Measurements from ENCODE around the gene TCEA2. TPM values are rescaled to one million over a fixed set of nuclear protein-coding genes. Genes with fewer than 3 reads are reported as not detected.
"Not testable (repeated sequence)": the region's sequence is repeated elsewhere in the genome, so short reads cannot be mapped to it uniquely, and the experiment has no call there.

The TCEA2 gene
- polyA plus RNA-seq, 5 donors = 55.7 to 102 (median 79.6) TPM

DNA sequence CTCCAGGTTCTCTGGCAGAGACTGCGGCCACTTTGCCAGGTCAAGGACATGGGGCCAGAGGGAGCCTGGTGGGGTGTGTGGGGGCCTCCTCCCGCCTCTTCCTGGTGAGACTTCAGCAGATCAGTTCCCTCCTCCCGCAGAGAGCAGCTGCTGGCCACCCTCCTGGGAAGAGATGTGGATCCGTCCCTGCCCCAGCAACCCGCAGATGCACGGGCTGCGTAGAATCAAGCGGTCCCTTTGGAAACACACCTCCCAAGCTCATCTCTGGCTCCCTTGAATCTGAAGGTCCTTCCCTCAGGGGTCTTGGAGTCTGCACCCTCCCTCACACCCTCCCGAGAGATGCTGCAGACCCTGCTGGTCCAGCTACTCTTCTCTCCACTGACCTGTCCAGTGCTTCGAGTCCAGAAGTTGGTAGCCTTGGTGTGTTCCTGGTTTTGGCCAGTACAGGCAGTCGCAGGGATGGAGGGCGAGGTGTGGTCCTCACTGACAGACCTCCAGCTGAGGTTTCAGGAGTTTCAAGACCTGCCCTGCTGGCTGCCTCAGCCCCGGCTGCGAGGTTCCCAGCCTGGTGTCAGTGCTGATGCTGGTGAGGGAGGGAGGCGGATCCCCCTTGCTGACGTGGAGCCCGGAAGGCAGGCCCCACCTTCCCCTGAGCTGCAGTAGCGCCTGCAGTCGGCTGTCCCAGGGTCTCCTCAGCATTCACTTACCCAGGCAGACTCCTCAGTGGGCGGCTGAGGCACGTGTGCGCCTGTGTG lies 44.2 kb downstream of the TCEA2 start, which contains the start of gene NPBWR2:
NPBWR2 (minus strand) TSS at position 585 of the 755 bp plus-strand sequence. CDS start 734 bp downstream, outside the sequence.
- DNase-seq = no peak

DNA sequence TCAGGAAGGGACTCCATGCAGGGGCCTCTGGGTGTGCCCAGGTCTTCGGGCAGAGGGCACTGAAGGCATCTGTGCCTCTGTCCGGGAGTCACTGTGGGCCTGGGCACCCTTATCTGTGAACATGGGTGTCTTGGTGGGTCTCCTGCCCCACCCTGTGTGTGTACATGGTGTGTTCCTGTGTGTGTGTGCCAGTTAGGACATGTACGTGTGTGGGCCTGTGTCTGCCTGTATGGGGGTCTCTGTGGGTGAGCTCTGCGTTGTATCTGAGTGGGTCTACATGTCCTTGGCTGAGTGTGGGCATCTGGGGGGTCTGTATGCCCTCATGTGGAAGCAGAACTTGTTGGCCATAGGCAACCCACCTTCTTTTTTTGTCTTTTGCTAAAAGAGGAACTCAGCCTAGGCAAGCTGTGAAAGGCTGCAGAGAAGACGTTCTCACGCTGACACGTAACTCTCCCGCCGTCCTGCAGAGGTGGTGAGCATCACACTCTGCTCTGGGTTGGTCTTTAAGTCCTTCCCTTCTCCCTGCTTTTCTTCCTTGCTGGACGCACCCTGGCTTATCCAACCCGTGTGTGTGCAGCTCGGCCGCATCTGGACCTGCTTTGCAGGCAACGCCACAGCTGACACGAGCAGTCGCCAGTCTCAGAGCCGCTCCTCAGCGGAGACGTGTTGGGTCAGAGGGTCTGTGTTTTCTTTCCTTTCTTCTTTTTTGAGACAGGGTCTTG lies 44.9 kb downstream of the TCEA2 start:
- DNase-seq = no peak

GRCh38 chr20:64108731-64109681 lies 46.0 kb downstream of the TCEA2 start:
- DNase-seq = no peak

- no peak for DNase-seq
Observed at GRCh38 chr20:64109831-64110391, 46.9 kb downstream of the TCEA2 start.

GRCh38 chr20:64110411-64111068 lies 47.5 kb downstream of the TCEA2 start:
- DNase-seq = no peak

- DNase-seq = no peak
Observed at GRCh38 chr20:64111841-64112641, 49.0 kb downstream of the TCEA2 start.

- no peak for DNase-seq
Observed at GRCh38 chr20:64112691-64113443, 49.9 kb downstream of the TCEA2 start.

DNA sequence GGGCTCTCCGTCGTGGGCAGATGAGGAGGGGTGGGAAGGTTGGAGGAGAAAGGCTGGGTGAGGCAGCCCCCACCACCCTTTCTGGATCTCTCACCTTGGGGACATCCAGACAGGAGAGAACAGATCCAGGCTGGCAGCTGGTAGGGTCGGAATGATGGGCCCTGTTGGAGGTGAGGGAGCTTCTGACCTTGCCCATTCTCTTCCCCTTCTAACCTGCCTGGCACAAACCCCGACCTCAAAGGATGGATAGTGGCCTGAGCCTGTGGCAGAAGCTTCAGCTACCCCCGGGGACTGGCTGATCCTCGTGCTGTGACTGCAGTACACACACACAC lies 50.4 kb downstream of the TCEA2 start:
- DNase-seq = no peak

DNA sequence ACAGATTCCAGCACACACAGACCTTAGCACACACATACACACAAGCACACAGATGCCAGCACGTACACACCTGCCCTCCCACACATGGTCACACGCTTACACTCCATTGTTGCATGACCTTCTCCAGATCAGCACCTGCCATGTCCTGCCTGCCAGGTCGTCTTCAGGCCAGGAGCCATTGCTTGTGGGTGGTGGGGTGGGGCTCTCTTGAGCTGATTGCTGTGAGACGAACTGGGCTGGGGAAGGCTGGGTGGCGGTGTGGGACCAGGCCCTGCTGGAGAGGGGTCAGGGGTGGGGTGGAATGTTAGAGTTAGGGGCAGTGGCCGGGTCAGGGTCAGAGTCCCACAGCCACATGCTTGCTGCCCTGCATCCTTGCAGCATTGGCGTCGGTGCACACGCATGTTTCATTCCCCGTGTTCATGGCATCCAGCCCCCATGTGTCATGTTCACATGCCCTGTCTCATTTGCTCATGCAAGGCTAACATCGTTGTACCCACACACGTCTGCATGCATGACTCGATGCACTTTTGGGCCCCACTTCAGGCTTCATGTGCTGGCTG lies 50.9 kb downstream of the TCEA2 start:
- no peak for DNase-seq

GRCh38 chr20:64114356-64114971 lies 51.5 kb downstream of the TCEA2 start:
- DNase-seq = no peak

- no peak for DNase-seq
Observed at GRCh38 chr20:64115171-64115911, 52.3 kb downstream of the TCEA2 start.

DNA sequence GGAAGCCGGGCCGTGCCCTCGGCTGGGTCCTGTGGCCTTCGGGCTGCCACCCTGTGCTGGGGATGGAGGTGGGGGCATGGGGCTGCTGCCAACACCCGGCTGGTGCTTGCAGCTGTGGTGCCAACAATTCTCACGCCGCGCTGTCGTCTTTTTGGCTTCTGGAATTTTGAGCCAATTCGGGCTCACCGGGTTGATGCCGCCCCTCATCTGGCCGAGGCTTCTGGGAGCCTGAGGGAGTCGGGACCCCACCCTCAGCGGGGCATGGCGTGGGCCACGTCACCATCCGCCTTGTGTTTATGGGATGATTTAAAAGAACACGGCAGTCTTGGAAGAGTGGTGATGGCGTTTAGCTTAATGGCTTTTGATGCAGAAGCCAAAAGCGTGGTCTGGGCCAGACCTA lies 53.0 kb downstream of the TCEA2 start:
- DNase-seq = no peak

GRCh38 chr20:64116541-64117431 lies 53.8 kb downstream of the TCEA2 start:
- no peak for DNase-seq

- DNase-seq = not testable (repeated sequence)
Observed at GRCh38 chr20:64117432-64117777, 54.4 kb downstream of the TCEA2 start.

DNA sequence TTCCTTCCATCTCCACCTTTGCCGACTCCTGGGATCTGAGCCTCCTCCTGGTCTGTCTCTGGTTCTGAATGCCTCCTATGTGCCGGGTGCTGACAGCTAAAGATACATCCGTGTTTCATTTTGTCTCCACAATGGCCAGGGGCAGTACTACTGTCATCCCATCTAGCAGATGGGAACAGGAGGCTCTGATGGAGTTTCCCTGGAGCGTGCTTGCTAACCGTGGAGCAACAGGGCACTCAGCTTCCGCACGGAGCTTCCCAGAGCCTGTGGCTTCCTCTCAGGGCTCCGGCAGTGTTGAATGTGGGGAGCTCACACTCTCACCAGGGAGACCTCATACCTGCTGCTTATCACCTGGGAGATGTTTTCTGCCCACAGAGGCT lies 56.3 kb downstream of the TCEA2 start:
- DNase-seq = no peak

DNA sequence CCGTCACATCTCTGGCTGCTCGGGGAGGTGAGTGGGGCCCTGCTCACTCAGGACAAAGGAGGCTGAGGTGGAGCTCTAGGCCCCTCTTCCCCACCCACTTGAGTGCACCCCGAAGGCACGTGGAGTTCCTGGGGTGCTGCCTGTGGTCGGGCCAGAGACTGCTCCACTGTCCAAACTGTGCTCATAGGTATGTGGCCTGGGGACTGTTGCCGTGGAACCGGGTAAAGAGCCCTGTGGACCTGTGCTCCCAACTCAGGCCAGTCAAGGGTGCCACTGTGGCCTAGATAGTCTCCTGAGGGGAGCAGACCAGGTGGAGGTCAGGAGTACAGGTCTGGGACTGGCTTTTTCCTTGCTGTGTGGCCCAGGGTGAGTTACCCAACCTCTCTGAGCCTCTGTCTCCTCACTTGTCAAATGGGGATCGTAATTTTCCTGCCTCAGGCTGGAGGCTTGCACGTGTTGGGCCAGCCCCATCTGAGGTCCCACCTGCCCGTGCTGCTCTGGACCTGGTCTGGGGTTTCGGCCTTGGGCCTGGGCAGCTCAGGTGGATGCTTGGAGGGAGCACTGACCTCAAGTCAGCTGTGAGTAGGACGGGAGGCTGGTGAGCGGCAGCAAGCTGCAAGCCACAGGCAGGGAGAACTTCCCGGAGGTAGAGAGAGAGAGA lies 56.8 kb downstream of the TCEA2 start:
- no peak for DNase-seq

- no peak for DNase-seq
Observed at GRCh38 chr20:64121586-64121985, 58.6 kb downstream of the TCEA2 start.
